ENCODE results near the gene TMEM244. TPM values are rescaled to one million over a fixed set of nuclear protein-coding genes. Genes with fewer than 3 reads are reported as not detected.

TMEM244 gene, protein sequence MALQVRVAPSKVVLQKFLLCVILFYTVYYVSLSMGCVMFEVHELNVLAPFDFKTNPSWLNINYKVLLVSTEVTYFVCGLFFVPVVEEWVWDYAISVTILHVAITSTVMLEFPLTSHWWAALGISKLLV
- total RNA-seq: not detected in 2 replicates

DNA sequence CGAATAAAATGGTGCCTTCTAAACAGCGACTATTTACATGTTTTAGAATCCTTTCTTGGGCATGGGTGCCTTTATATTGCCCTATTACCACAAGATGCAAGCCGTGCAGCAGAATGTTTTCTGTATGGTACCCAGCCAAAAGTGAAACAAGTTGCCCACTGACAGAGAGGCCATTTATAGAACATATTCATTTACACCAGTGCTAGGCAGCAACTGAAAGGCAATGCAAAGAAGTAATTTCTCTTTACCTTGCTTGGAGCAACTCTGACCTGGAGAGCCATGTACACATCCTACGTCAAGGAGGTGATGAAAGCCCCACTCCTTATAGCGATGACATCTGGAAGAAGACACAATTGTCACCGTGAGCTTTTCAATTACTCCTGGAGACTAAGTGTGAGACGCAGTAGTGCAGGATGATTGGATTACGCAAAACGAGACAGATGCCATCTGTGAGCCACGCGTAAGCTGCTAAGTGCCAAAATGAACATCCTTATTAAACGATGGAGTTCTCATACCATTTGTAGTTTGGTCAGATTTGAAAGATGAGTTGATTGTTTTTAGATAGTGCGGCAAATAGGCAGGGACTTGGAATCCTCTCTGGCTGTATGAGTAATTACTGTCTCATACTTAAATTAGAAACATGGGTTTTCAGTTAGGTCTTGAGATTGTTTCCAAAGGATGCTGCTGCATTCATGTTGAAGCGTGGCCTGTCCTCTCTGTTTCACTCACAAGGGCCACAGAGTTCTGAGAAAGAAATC is at the start of gene TMEM244:
Gene TMEM244 (minus strand): TSS at position 408 of the 758 bp plus-strand sequence. CDS start 127 bp downstream, at position 281.

Small RNAs within 50 kb of the gene (small RNA-seq; reads per million reads assigned to genes)
- not detected for gene AL451046.2

Other genes starting within 250 kb of the TMEM244 start
- gene ARHGAP18, start 151.1 kb downstream of the TMEM244 start, total RNA-seq: 29.4 and 32.9 TPM in 2 replicates
- 11.4 and 11.7 TPM in 2 replicates for gene L3MBTL3, start 157.3 kb upstream of the TMEM244 start, total RNA-seq